SK-N-SH treated with all-trans-retinoic acid at 6 μM for 48 hours (cell line): ENCODE data around the gene PLEKHB1.

Experiments used
- BACH2 ChIP-seq: fragments of 250-450 bp; sonication (Bioruptor Pico); IDR thresholded peaks from 2 replicates; pipeline ENCODE4 v1.9.0; 2021; ENCODE audit warnings: mild to moderate bottlenecking, borderline replicate concordance
- TCF4 ChIP-seq: fragments of 250-450 bp; sonication (Bioruptor Pico); IDR thresholded peaks from 2 replicates; pipeline ENCODE4 v1.8.0; 2021; ENCODE audit warnings: mild to moderate bottlenecking, moderate library complexity, borderline replicate concordance

GRCh38 chr11:73645972-73646631 is at the start of gene PLEKHB1:
- TF ChIP-seq BACH2 (CRISPR knock-in tag) (no peak), TCF4 (CRISPR knock-in tag) (no peak)
